ENCODE measurements around the gene ARHGEF39.
A peak's percentile ranks its signal among the peaks of the same experiment; 100 is the strongest.
"Not testable (repeated sequence)": the region's sequence is repeated elsewhere in the genome, so short reads cannot be mapped to it uniquely, and the experiment has no call there.

Gene ARHGEF39

GRCh38 chr9:35650341-35651158 lies 14.4 kb downstream of the ARHGEF39 start, which contains the start of gene SIT1:
TSS of gene SIT1 (minus strand) at chr9:35650931. CDS start at chr9:35650853, 78 bp downstream.
- TF ChIP-seq CTCF (conservative IDR thresholded peaks at IDR 0.05; ENCODE audit: low read depth, low read length): no peak
- no peak within 1 kb of the TSS for H3K4me3 ChIP-seq (ENCODE audit: low read length)
- no peak for DNase-seq (ENCODE audit: low read depth)

- DNase-seq (ENCODE audit: low read depth): no peak
- H3K4me3 ChIP-seq (ENCODE audit: low read length): no peak overlapping the region
- no peak for TF ChIP-seq CTCF (conservative IDR thresholded peaks at IDR 0.05; ENCODE audit: low read depth, low read length)
These were observed 15.3 kb downstream of the ARHGEF39 start for GRCh38 chr9:35649431-35650340.

GRCh38 chr9:35646533-35647265 lies 18.3 kb downstream of the ARHGEF39 start:
- TF ChIP-seq CTCF (conservative IDR thresholded peaks at IDR 0.05; ENCODE audit: low read depth, low read length): peak; percentile 83
- DNase-seq (ENCODE audit: low read depth): no peak

GRCh38 chr9:35646153-35646532 lies 18.9 kb downstream of the ARHGEF39 start:
- TF ChIP-seq CTCF (conservative IDR thresholded peaks at IDR 0.05; ENCODE audit: low read depth, low read length): peak; percentile 13
- H3K4me3 ChIP-seq (ENCODE audit: low read length): peak overlapping the region; percentile 75
- DNase-seq (ENCODE audit: low read depth): no peak

More at GRCh38 chr9:35646533-35647265, 18.3 kb downstream of the ARHGEF39 start:
- H3K4me3 ChIP-seq (ENCODE audit: low read length): peak overlapping the region; percentile 75

- peak overlapping the region; percentile 75 for H3K4me3 ChIP-seq (ENCODE audit: low read length)
- DNase-seq (ENCODE audit: low read depth): not testable (repeated sequence)
These were observed 19.3 kb downstream of the ARHGEF39 start for GRCh38 chr9:35645736-35646135.

GRCh38 chr9:35643046-35643445 lies 21.9 kb downstream of the ARHGEF39 start:
- no peak overlapping the region for H3K4me3 ChIP-seq (ENCODE audit: low read length)
- TF ChIP-seq CTCF (conservative IDR thresholded peaks at IDR 0.05; ENCODE audit: low read depth, low read length): no peak
- DNase-seq (ENCODE audit: low read depth): no peak

GRCh38 chr9:35641478-35641877 lies 23.5 kb downstream of the ARHGEF39 start:
- not testable (repeated sequence) for DNase-seq (ENCODE audit: low read depth); H3K4me3 ChIP-seq (ENCODE audit: low read length)

- H3K4me3 ChIP-seq (ENCODE audit: low read length); DNase-seq (ENCODE audit: low read depth): not testable (repeated sequence)
These were observed 24.6 kb downstream of the ARHGEF39 start for GRCh38 chr9:35640431-35640830.
